Stomach smooth muscle (tissue), 2 donors: ENCODE results near the gene PSTPIP1.

Experiments used
- H3K27ac ChIP-seq: one replicate; pipeline ENCODE4 v1.7.0; 2013; ENCODE audit warnings: mild to moderate bottlenecking, low read length, inconsistent platforms
- H3K27me3 ChIP-seq, 2 donors: one replicate each; pipeline ENCODE4 v1.7.0; 2013; ENCODE audit warnings: low read length in 2 of 2; ENCODE audit not compliant: insufficient read depth in 2 of 2, control insufficient read depth in 1 of 2
- H3K36me3 ChIP-seq, 2 donors: one replicate each; pipeline ENCODE4 v1.7.0; 2013; ENCODE audit warnings: low read length in 2 of 2; ENCODE audit not compliant: control insufficient read depth in 2 of 2, insufficient read depth in 2 of 2
- H3K4me1 ChIP-seq: one replicate; pipeline ENCODE4 v1.7.0; 2013; ENCODE audit warnings: low read length; ENCODE audit not compliant: control insufficient read depth, insufficient read depth
- H3K4me3 ChIP-seq, 2 donors: one replicate each; pipeline ENCODE4 v1.7.0; 2013; ENCODE audit warnings: low read length in 2 of 2
- H3K9ac ChIP-seq, 2 donors: one replicate each; pipeline ENCODE4 v1.7.0; 2013; ENCODE audit warnings: low read length in 2 of 2, mild to moderate bottlenecking in 1 of 2
- H3K9me3 ChIP-seq, 2 donors: one replicate each; pipeline ENCODE4 v1.7.0; 2013; ENCODE audit warnings: low read length in 2 of 2; ENCODE audit not compliant: control insufficient read depth in 2 of 2
- donor health status: healthy.
- donor health status: Pancreatic carcinoma.

Gene PSTPIP1

GRCh38 chr15:77069521-77070121 lies 74.7 kb downstream of the PSTPIP1 start:
- Histone ChIP-seq H3K9me3 (no peaks in the 10 kb centered on the region), H3K27ac (peak overlapping the region; percentile 80), H3K4me3 (peak overlapping the region; percentile 70 to 83), H3K4me1 (peaks cover 10% of the 10 kb centered on the region), H3K9ac (peak overlapping the region; percentile 70 to 86), H3K36me3 (no peaks in the 10 kb centered on the region), H3K27me3 (peaks cover 0 to 1% of the 10 kb centered on the region in 2 donors)

- peaks cover 0 to 2% of the 10 kb centered on the region in 2 donors for H3K27me3 ChIP-seq
- H3K4me3 ChIP-seq = peak overlapping the region; percentile 70 to 83
These were observed 75.2 kb downstream of the PSTPIP1 start for GRCh38 chr15:77070180-77070494.

GRCh38 chr15:77070495-77071304 lies 75.8 kb downstream of the PSTPIP1 start, which contains the start of gene TSPAN3:
Gene TSPAN3 (minus strand): TSS chr15:77071109. CDS start chr15:77070954, 155 bp downstream.
- Histone ChIP-seq H3K27me3 (peaks cover 0 to 4% of the 10 kb centered on the region in 2 donors), H3K4me1 (peaks cover 10% of the 10 kb centered on the region), H3K36me3 (no peaks in the 10 kb centered on the region), H3K9me3 (no peaks in the 10 kb centered on the region), H3K27ac (peak within 1 kb of the TSS; percentile 80), H3K9ac (peak within 1 kb of the TSS; percentile 70 to 86), H3K4me3 (peak within 1 kb of the TSS; percentile 71 to 83)

More at GRCh38 chr15:77070180-77070494, 75.2 kb downstream of the PSTPIP1 start:
- H3K36me3 ChIP-seq = no peaks in the 10 kb centered on the region
- peak overlapping the region; percentile 80 for H3K27ac ChIP-seq
- H3K9me3 ChIP-seq = no peaks in the 10 kb centered on the region
- H3K4me1 ChIP-seq = peaks cover 10% of the 10 kb centered on the region
- H3K9ac ChIP-seq = peak overlapping the region; percentile 70 to 86

- Histone ChIP-seq H3K9me3 (no peaks in the 10 kb centered on the region), H3K27ac (peak overlapping the region; percentile 80), H3K9ac (peak overlapping the region in 1 of 2 donors; percentile 60), H3K27me3 (peaks cover 0 to 4% of the 10 kb centered on the region in 2 donors), H3K4me3 (peak overlapping the region in 1 of 2 donors; percentile 83), H3K4me1 (peaks cover 10% of the 10 kb centered on the region), H3K36me3 (no peaks in the 10 kb centered on the region)
These were observed 76.6 kb downstream of the PSTPIP1 start for GRCh38 chr15:77071305-77072223.

- H3K9me3 ChIP-seq = no peaks in the 10 kb centered on the region
- H3K27ac ChIP-seq = no peak overlapping the region
- H3K9ac ChIP-seq = no peak overlapping the region
- H3K4me1 ChIP-seq = peaks cover 9% of the 10 kb centered on the region
- no peak overlapping the region for H3K4me3 ChIP-seq
- peaks cover 0 to 4% of the 10 kb centered on the region in 2 donors for H3K27me3 ChIP-seq
- no peaks in the 10 kb centered on the region for H3K36me3 ChIP-seq
These were observed 79.4 kb downstream of the PSTPIP1 start for GRCh38 chr15:77074350-77074749.

- Histone ChIP-seq H3K4me1 (peaks cover 4% of the 10 kb centered on the region), H3K9ac (no peak overlapping the region), H3K27ac (no peak overlapping the region), H3K9me3 (no peaks in the 10 kb centered on the region), H3K4me3 (no peak overlapping the region), H3K27me3 (peaks cover 0 to 4% of the 10 kb centered on the region in 2 donors), H3K36me3 (no peaks in the 10 kb centered on the region)
These were observed 80.6 kb downstream of the PSTPIP1 start for GRCh38 chr15:77075528-77075927.

- peaks cover under 1% of the 10 kb centered on the region for H3K4me1 ChIP-seq
- peaks cover 0 to 4% of the 10 kb centered on the region in 2 donors for H3K27me3 ChIP-seq
- no peaks in the 10 kb centered on the region for H3K36me3 ChIP-seq
- H3K9ac ChIP-seq = no peak overlapping the region
- no peak overlapping the region for H3K4me3 ChIP-seq
- no peaks in the 10 kb centered on the region for H3K9me3 ChIP-seq
- H3K27ac ChIP-seq = no peak overlapping the region
These were observed 81.5 kb downstream of the PSTPIP1 start for GRCh38 chr15:77076323-77076915.

GRCh38 chr15:77081971-77082370 lies 87.0 kb downstream of the PSTPIP1 start:
- no peaks in the 10 kb centered on the region for H3K9me3 ChIP-seq
- no peak overlapping the region for H3K27ac ChIP-seq
- no peaks in the 10 kb centered on the region for H3K36me3 ChIP-seq
- H3K4me3 ChIP-seq = no peak overlapping the region
- H3K4me1 ChIP-seq = peaks cover 5% of the 10 kb centered on the region
- no peaks in the 10 kb centered on the region for H3K27me3 ChIP-seq
- H3K9ac ChIP-seq = no peak overlapping the region

GRCh38 chr15:77083381-77084160 lies 88.6 kb downstream of the PSTPIP1 start:
- Histone ChIP-seq H3K36me3 (no peaks in the 10 kb centered on the region), H3K27me3 (no peaks in the 10 kb centered on the region), H3K27ac (peak overlapping the region; percentile 31), H3K9ac (peak overlapping the region in 1 of 2 donors; percentile 55), H3K9me3 (no peaks in the 10 kb centered on the region), H3K4me1 (peaks cover 5% of the 10 kb centered on the region), H3K4me3 (peak overlapping the region; percentile 49 to 58)
